Measurements from ENCODE around the gene DBNL. TPM values are rescaled to one million over a fixed set of nuclear protein-coding genes. Genes with fewer than 3 reads are reported as not detected.

Gene DBNL
- total RNA-seq, 3 donors from 2014 or later (not counting 1 experiment from before 2014, with no cell fraction given): 123 to 129 (median 129) TPM

DNA sequence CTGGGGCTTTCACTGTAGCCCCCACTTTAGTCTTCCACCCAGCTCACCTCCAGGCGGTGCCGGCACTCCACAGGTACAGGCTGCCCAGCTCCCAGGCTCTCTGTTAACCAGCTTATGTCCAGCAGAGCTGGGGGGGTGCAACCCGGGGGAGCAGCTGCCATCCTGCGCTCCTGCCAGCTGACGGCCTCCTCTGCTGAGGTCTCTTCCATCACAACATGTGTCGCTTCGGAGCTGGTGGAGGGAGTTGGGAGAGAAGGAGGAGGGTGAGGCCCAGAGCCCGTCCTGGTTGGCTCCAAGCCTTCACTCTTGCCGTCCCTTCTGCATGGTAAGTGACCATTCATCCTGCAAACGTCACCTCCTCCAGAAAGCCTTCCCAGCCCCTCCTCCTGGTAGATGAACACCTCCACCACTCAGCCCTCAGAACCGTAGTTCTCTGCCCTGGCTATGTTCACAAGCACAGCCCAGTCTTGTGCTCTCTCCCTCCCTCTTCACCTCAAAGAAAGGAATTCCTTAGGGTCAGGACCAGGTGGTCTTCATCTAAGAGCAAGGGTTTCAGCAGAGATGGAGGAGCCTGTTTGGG, 36.3 kb downstream of the DBNL start:
- intact Hi-C loops (cut with micrococcal nuclease): loop anchor here (5.0 kb wide), 3 partner anchors 33 to 1032 kb away; partner anchors contain the start of genes TBRG4 and YKT6
- Mint-ChIP-seq H3K4me1 (peaks cover 36 to 38% of the 10 kb centered on the region in 2 donors), H3K36me3 (peaks cover 9% of the 10 kb centered on the region), H3K27ac (peak overlapping the region; percentile 93), H3K27me3 (ENCODE audit: low read depth in 2 of 2) (no peaks in the 10 kb centered on the region), H3K4me3 (peak overlapping the region; percentile 94), H3K9me3 (no peaks in the 10 kb centered on the region)
- Histone ChIP-seq H3K36me3 (ENCODE audit: control insufficient read depth, insufficient read depth, low read length) (peaks cover 42% of the 10 kb centered on the region), H3K27me3 (ENCODE audit: control insufficient read depth, insufficient read depth, low read length) (no peaks in the 10 kb centered on the region), H3K27ac (ENCODE audit: low read length) (peak overlapping the region; percentile 95), H3K4me3 (ENCODE audit: low read length) (no peak overlapping the region), H3K9me3 (ENCODE audit: control insufficient read depth, insufficient read depth, low read length) (no peaks in the 10 kb centered on the region), H3K4me1 (ENCODE audit: control insufficient read depth, insufficient read depth, low read length) (peaks cover 47% of the 10 kb centered on the region)
- no peak for ATAC-seq
- TF ChIP-seq, protein P1, sequence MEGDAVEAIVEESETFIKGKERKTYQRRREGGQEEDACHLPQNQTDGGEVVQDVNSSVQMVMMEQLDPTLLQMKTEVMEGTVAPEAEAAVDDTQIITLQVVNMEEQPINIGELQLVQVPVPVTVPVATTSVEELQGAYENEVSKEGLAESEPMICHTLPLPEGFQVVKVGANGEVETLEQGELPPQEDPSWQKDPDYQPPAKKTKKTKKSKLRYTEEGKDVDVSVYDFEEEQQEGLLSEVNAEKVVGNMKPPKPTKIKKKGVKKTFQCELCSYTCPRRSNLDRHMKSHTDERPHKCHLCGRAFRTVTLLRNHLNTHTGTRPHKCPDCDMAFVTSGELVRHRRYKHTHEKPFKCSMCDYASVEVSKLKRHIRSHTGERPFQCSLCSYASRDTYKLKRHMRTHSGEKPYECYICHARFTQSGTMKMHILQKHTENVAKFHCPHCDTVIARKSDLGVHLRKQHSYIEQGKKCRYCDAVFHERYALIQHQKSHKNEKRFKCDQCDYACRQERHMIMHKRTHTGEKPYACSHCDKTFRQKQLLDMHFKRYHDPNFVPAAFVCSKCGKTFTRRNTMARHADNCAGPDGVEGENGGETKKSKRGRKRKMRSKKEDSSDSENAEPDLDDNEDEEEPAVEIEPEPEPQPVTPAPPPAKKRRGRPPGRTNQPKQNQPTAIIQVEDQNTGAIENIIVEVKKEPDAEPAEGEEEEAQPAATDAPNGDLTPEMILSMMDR (IDR thresholded peaks at IDR 0.05): no peak
- DNase-seq: no peak
- 92% methylated on average over 11 of the region's 11 CpGs for WGBS (ENCODE audit: insufficient coverage)

DNA sequence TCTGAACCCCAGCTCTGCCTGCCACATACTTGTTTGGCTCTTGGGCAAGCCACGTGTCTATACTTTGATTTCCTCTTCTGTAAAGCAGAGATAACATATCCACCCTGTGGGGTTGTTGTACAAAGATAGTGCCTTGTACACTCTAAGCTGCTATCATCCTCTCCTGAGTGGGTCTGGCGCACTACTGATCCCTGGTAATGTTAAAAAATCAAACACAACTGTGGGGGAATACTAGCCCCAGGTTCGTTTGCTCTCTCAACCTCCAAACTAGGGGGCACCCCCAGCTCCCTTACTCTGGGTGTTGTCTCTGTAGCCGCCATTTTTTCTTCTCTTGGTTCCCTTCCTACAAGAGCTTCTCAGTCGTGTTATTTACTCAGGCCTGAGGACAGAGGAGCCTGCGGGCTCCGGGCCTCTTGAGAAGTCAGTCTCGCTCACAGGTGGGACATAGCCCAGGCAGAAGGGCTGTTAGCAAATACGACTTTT, 36.8 kb downstream of the DBNL start:
- no peaks in the 10 kb centered on the region for H3K9me3 ChIP-seq (ENCODE audit: control insufficient read depth, insufficient read depth, low read length)
- no peaks in the 10 kb centered on the region for H3K27me3 Mint-ChIP-seq (ENCODE audit: low read depth in 2 of 2)
- peak overlapping the region; percentile 95 for H3K27ac ChIP-seq (ENCODE audit: low read length)
- H3K27me3 ChIP-seq (ENCODE audit: control insufficient read depth, insufficient read depth, low read length): no peaks in the 10 kb centered on the region
- no peak for ATAC-seq
- peaks cover 9% of the 10 kb centered on the region for H3K36me3 Mint-ChIP-seq
- WGBS (ENCODE audit: insufficient coverage): 52% methylated on average over 8 of the region's 9 CpGs
- H3K4me1 Mint-ChIP-seq: peaks cover 36 to 38% of the 10 kb centered on the region in 2 donors
- intact Hi-C loops (cut with micrococcal nuclease): loop anchor here (5.0 kb wide), 3 partner anchors 34 to 1031 kb away; partner anchors contain the start of genes TBRG4 and YKT6
- peak overlapping the region; percentile 94 for H3K4me3 Mint-ChIP-seq
- H3K4me3 ChIP-seq (ENCODE audit: low read length): peak overlapping the region; percentile 93
- peak overlapping the region; percentile 93 for H3K27ac Mint-ChIP-seq
- TF ChIP-seq, protein P1 (IDR thresholded peaks at IDR 0.05): no peak
- DNase-seq: peak in 1 of 2 donors; percentile 66
- H3K36me3 ChIP-seq (ENCODE audit: control insufficient read depth, insufficient read depth, low read length): peaks cover 37% of the 10 kb centered on the region
- no peaks in the 10 kb centered on the region for H3K9me3 Mint-ChIP-seq
- H3K4me1 ChIP-seq (ENCODE audit: control insufficient read depth, insufficient read depth, low read length): peaks cover 47% of the 10 kb centered on the region

DNA sequence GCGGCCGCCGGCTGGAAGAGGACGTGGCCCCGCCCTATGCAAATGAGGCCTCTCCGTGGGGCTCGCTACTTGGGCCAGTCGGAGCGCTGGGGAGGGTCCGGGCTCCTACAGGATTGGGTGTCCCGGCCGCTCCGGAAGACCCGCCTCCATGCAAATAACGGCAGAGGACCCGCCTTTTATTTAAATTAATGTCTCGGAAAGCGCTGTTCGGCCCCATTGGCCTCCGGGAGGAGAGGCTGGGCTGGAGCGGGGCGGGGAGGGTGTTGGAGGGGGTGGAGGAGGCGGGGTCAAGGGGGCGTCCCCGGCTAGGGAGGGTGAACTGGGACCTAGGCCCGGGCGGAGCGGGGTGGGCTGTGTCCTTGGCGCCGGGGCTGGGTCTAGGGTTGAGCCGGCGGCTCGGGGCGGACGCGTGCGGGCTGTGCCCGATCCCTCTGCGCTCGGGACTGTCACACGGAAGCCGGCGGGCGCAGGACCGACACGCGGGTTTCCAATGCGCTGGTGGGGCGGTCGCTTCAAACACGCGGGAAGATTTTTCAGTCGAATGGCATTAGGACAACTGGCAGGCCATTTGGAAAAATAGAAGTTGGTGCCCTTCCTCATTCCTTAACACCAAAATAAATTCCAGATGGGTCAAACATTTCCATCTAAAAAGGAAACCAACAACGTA, 38.2 kb downstream of the DBNL start:
- H3K4me3 Mint-ChIP-seq: peak overlapping the region; percentile 94
- TF ChIP-seq, protein P1 (IDR thresholded peaks at IDR 0.05): no peak
- peak overlapping the region; percentile 93 for H3K27ac Mint-ChIP-seq
- 0% methylated on average over 53 of the region's 54 CpGs for WGBS (ENCODE audit: insufficient coverage)
- DNase-seq (peak; percentile 95 to 99), ATAC-seq (peak; percentile 92 to 98 (median 93))
- Histone ChIP-seq H3K4me1 (ENCODE audit: control insufficient read depth, insufficient read depth, low read length) (peaks cover 39% of the 10 kb centered on the region), H3K36me3 (ENCODE audit: control insufficient read depth, insufficient read depth, low read length) (peaks cover 26% of the 10 kb centered on the region), H3K9me3 (ENCODE audit: control insufficient read depth, insufficient read depth, low read length) (no peaks in the 10 kb centered on the region), H3K4me3 (ENCODE audit: low read length) (peak overlapping the region; percentile 93), H3K27ac (ENCODE audit: low read length) (peak overlapping the region; percentile 80), H3K27me3 (ENCODE audit: control insufficient read depth, insufficient read depth, low read length) (no peaks in the 10 kb centered on the region)
- no peaks in the 10 kb centered on the region for H3K9me3 Mint-ChIP-seq
- intact Hi-C loops (cut with micrococcal nuclease): loop anchor here (1.0 to 5.0 kb wide), 5 partner anchors 8 to 1030 kb away; partner anchors contain the start of genes POLD2, TBRG4 and YKT6
- peaks cover 28 to 33% of the 10 kb centered on the region in 2 donors for H3K4me1 Mint-ChIP-seq
- H3K27me3 Mint-ChIP-seq (ENCODE audit: low read depth in 2 of 2): no peaks in the 10 kb centered on the region
- peaks cover 5% of the 10 kb centered on the region for H3K36me3 Mint-ChIP-seq

All from natural killer cell (primary cell).